Measurements from ENCODE around the gene BRD3. TPM values are rescaled to one million over a fixed set of nuclear protein-coding genes. Genes with fewer than 3 reads are reported as not detected.

The BRD3 gene
- total RNA-seq, 4 donors from 2014 or later: 10.8 to 21.5 (median 16.5) TPM

DNA sequence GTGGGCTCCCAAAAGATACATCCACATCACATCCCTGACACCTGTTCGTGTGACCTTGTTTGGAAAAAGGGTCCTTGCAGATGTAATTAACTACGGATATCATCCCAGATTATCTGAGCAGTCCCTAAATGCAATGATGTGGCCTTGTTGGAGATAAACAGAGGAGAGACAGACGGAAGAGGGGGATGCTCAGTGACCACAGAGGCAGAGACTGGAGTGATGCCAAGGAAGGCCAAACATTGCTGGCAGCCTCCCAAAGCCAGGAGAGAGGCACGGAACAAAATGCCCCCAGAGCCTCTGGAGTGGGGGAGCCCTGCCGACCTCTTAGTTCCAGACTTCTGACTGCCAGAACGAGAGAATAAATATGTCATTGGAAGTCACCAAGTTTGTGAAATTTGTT, 60.7 kb downstream of the BRD3 start:
- no peak for DNase-seq
- Histone ChIP-seq H3K27ac (no peak overlapping the region), H3K4me1 (no peaks in the 10 kb centered on the region), H3K27me3 (peaks cover 0 to 12% (median 3%) of the 10 kb centered on the region in 3 donors), H3K9me3 (no peaks in the 10 kb centered on the region), H3K36me3 (no peaks in the 10 kb centered on the region), H3K4me3 (no peak overlapping the region)
- in situ Hi-C loops (cut with MboI; ENCODE audit: low sequenced_read_pairs in 4 of 4) (no loop called here), intact Hi-C loops (cut with DNase I; ENCODE audit: low total_unique reads) (no loop called here)
- TF ChIP-seq POLR2A (IDR thresholded peaks at IDR 0.05): no peak
- TF ChIP-seq, protein P1, sequence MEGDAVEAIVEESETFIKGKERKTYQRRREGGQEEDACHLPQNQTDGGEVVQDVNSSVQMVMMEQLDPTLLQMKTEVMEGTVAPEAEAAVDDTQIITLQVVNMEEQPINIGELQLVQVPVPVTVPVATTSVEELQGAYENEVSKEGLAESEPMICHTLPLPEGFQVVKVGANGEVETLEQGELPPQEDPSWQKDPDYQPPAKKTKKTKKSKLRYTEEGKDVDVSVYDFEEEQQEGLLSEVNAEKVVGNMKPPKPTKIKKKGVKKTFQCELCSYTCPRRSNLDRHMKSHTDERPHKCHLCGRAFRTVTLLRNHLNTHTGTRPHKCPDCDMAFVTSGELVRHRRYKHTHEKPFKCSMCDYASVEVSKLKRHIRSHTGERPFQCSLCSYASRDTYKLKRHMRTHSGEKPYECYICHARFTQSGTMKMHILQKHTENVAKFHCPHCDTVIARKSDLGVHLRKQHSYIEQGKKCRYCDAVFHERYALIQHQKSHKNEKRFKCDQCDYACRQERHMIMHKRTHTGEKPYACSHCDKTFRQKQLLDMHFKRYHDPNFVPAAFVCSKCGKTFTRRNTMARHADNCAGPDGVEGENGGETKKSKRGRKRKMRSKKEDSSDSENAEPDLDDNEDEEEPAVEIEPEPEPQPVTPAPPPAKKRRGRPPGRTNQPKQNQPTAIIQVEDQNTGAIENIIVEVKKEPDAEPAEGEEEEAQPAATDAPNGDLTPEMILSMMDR (IDR thresholded peaks at IDR 0.05 in 4 of 5, conservative IDR thresholded peaks at IDR 0.05 in 1 of 5): no peak
- no peak for ATAC-seq

DNA sequence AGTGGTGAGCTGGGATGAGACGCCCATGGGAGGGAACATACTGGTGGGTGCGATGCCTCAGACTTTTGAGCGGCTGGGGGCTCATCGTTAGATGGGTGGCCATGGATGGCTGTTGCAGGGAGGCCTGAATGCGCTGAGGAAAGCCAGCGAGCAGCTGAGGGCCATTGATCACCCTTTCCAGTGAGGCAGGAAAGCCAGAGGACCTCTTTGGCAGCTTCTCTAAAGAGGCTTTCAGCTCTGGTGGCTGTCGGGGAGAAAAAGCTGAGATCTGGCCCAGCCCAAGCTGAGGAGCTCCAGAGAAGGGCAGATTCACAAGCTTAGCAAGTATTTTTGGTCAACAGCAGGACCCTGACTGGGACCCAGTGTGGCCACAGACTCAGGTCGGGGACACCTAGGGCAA, 62.4 kb downstream of the BRD3 start:
- Histone ChIP-seq H3K27me3 (peaks cover 0 to 12% (median 3%) of the 10 kb centered on the region in 3 donors), H3K4me1 (no peaks in the 10 kb centered on the region), H3K4me3 (no peak overlapping the region), H3K9me3 (no peaks in the 10 kb centered on the region), H3K36me3 (no peaks in the 10 kb centered on the region), H3K27ac (no peak overlapping the region)
- intact Hi-C loops (cut with DNase I; ENCODE audit: low total_unique reads) (no loop called here), in situ Hi-C loops (cut with MboI; ENCODE audit: low sequenced_read_pairs in 4 of 4) (no loop called here)
- DNase-seq (no peak), ATAC-seq (no peak)
- no peak for TF ChIP-seq POLR2A (IDR thresholded peaks at IDR 0.05)
- TF ChIP-seq, protein P1 (IDR thresholded peaks at IDR 0.05 in 4 of 5, conservative IDR thresholded peaks at IDR 0.05 in 1 of 5): no peak

DNA sequence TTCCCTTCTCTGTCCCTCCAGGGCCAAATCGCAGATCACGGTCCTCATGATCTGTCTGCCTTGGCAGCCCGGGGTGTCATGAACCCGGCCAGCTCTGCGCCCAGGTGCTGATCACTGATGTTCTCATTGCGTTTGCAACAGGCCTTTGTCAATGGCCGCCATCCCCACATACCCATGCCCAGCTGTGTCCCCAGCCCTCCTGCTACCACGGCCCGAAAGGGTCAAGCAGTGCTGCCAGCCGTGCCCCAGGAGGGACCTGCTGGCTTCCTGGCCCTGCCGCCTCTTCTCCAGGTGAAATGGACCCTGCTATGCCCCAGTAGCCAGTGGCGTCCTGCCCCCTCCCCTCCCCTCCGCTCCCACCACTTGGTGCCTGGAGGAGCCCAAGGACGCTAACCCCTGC, 62.9 kb downstream of the BRD3 start:
- in situ Hi-C loops (cut with MboI; ENCODE audit: low sequenced_read_pairs in 4 of 4) (no loop called here), intact Hi-C loops (cut with DNase I; ENCODE audit: low total_unique reads) (no loop called here)
- Histone ChIP-seq H3K27me3 (peaks cover 0 to 12% (median 3%) of the 10 kb centered on the region in 3 donors), H3K4me3 (no peak overlapping the region), H3K27ac (no peak overlapping the region), H3K36me3 (no peaks in the 10 kb centered on the region), H3K4me1 (no peaks in the 10 kb centered on the region), H3K9me3 (no peaks in the 10 kb centered on the region)
- TF ChIP-seq, protein P1 (IDR thresholded peaks at IDR 0.05 in 4 of 5, conservative IDR thresholded peaks at IDR 0.05 in 1 of 5): no peak
- TF ChIP-seq POLR2A (IDR thresholded peaks at IDR 0.05): no peak
- DNase-seq (no peak), ATAC-seq (no peak)

DNA sequence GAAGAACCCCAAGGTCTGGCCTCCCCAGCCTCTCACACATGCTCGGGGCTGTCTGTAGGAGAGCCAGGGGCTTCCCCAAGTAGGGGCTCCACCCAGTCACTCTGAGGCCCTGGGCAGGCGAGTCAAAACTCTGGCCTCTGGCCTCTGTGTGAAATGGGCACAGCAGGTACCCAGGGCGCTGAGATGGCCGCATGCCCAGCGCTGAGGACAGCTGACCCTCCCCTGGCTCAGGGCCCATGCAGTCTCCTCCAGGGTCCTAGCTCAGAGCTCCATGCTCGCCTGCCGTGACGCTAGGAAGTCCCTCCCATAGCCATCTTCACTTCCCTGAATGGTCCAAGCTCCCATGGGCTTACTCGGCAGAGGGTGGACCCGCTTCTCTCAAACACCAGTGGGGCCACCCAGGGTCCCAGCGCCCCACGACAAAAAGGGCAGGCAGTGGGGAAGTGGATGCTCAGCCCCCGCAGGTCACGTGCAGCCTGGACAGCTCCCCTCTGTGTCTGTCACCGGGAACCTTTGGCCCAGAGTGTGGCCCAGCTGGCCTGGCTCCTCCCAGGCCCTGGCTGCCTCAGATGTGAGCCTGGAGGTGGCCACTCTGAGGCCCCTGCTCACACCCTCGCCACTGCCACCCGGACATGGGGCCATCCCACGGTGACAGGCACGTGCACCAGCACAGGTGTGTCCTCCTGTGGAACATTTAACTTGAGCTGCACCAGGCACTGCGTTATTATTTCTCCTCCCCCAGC, 63.5 kb downstream of the BRD3 start:
- DNase-seq (no peak), ATAC-seq (no peak)
- no peaks in the 10 kb centered on the region for H3K9me3 ChIP-seq
- H3K27me3 ChIP-seq: peaks cover 3 to 12% (median 3%) of the 10 kb centered on the region in 3 donors
- H3K4me3 ChIP-seq: no peak overlapping the region
- H3K27ac ChIP-seq: no peak overlapping the region
- H3K4me1 ChIP-seq: no peaks in the 10 kb centered on the region
- in situ Hi-C loops (cut with MboI; ENCODE audit: low sequenced_read_pairs in 4 of 4): no loop called here
- intact Hi-C loops (cut with DNase I; ENCODE audit: low total_unique reads): no loop called here
- TF ChIP-seq, protein P1 (IDR thresholded peaks at IDR 0.05 in 4 of 5, conservative IDR thresholded peaks at IDR 0.05 in 1 of 5): no peak
- no peaks in the 10 kb centered on the region for H3K36me3 ChIP-seq

DNA sequence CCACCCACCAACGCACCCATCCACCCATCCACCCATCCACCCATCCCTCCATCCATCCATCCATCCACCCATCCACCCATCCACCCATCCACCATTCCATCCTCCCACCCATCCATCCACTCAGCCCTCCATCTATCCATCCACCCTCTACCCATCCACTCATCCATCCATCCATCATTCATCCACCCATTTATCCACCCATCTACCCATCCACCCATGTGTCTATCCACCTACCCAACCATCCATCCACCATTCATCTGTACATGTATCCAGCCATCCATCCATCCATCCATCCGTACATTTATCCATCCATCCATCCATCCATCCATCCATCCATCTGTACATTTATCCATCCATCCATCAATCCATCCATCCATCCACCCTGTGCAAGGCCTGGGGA, 64.6 kb downstream of the BRD3 start:
- peaks cover 3 to 9% (median 3%) of the 10 kb centered on the region in 3 donors for H3K27me3 ChIP-seq
- H3K4me1 ChIP-seq: no peaks in the 10 kb centered on the region
- DNase-seq (no peak), ATAC-seq (no peak)
- H3K36me3 ChIP-seq: no peaks in the 10 kb centered on the region
- H3K9me3 ChIP-seq: no peaks in the 10 kb centered on the region
- in situ Hi-C loops (cut with MboI; ENCODE audit: low sequenced_read_pairs in 4 of 4) (no loop called here), intact Hi-C loops (cut with DNase I; ENCODE audit: low total_unique reads) (no loop called here)
- H3K27ac ChIP-seq: no peak overlapping the region
- TF ChIP-seq, protein P1 (IDR thresholded peaks at IDR 0.05 in 4 of 5, conservative IDR thresholded peaks at IDR 0.05 in 1 of 5): no peak
- TF ChIP-seq POLR2A (IDR thresholded peaks at IDR 0.05): no peak
- H3K4me3 ChIP-seq: no peak overlapping the region
